IPS-20b (cell line): Measurements from ENCODE around the gene NOL6.
A peak's percentile ranks its signal among the peaks of the same experiment; 100 is the strongest.
"Not testable (repeated sequence)": the region's sequence is repeated elsewhere in the genome, so short reads cannot be mapped to it uniquely, and the experiment has no call there.

ENCODE experiments used
- H3K27ac ChIP-seq: one replicate; pipeline ENCODE4 v1.5.1; 2013; ENCODE audit warnings: low read length
- H3K27me3 ChIP-seq: 2 replicates; pipeline ENCODE4 v1.6.1; 2013; ENCODE audit warnings: mild to moderate bottlenecking, low read length, inconsistent platforms; ENCODE audit not compliant: insufficient read depth
- H3K36me3 ChIP-seq: 2 replicates; pipeline ENCODE4 v1.6.1; 2013; ENCODE audit warnings: low read depth, mild to moderate bottlenecking, inconsistent platforms, low read length, moderate library complexity; ENCODE audit not compliant: insufficient read depth
- H3K4me1 ChIP-seq: 2 replicates; pipeline ENCODE4 v1.6.1; 2013; ENCODE audit warnings: mild to moderate bottlenecking, control low read depth, inconsistent platforms, low read length, moderate library complexity; ENCODE audit not compliant: insufficient read depth
- H3K4me3 ChIP-seq: 2 replicates; pipeline ENCODE4 v1.5.1; 2013; ENCODE audit warnings: mild to moderate bottlenecking, low read length, inconsistent platforms
- H3K9ac ChIP-seq: 2 replicates; pipeline ENCODE4 v1.6.1; 2013; ENCODE audit warnings: low read depth, mild to moderate bottlenecking, inconsistent platforms, low read length, moderate library complexity
- H3K9me3 ChIP-seq: 2 replicates; pipeline ENCODE4 v1.6.1; 2013; ENCODE audit warnings: mild to moderate bottlenecking, low read depth, low read length, inconsistent platforms; ENCODE audit not compliant: insufficient read depth

NOL6 gene

DNA sequence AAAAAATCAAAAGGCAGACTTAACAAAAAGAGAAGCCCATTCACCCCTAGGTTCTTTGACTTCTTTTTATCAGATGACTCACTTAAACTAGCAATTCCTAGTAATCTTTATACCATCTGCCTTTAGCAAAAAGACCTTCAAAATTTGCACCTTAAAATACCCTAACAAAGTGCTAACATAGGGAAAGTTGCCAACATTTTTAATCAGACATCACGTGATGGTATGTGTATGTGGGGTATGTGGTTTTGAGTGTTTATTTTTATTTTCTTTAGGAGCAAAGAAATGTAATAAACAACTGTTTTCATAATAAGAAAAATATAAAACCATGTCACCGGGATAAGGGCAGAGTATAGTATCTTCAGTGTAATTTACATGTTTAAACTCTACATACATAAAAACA lies 20.1 kb upstream of the NOL6 start:
- H3K27ac ChIP-seq, H3K9ac ChIP-seq, H3K36me3 ChIP-seq, H3K4me1 ChIP-seq, H3K4me3 ChIP-seq, H3K9me3 ChIP-seq, H3K27me3 ChIP-seq: not testable (repeated sequence)

DNA sequence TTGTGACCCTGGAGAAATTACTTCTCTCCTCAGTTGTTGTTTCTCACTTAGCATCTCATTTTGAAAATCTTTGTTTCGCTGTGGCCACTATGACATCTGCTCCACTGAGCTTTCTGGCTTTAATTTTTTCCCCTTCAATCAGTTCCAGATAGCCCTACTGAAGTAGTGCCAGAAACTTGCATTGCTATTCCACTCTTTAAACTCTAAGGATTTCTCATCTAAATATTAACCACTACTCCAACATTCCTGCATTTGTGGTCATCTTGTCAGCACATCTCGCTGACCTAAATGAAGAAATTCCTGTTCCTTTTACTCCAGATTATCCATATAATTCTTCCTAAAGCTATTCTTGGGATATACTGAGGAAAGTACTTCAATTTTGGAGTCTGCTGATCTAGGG lies 15.3 kb upstream of the NOL6 start:
- no peak overlapping the region for H3K27ac ChIP-seq

DNA sequence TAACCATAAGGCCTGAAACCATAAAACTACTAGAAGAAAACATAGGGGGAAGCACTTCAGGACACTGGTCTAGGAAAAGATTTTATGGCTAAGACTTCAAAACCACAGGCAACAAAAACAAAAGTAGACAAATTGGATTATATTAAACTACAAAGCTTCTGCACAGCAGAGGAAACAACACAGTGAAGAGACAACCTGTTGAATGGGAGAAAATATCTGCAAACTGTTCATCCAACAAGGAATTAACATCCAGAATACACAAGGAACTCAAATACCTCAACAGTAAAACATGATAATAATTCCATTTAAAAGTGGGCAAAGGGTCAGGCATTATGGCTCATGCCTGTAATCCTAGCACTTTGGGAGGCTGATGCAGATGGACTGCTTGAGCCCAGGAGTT lies 11.6 kb upstream of the NOL6 start:
- H3K9me3 ChIP-seq, H3K4me1 ChIP-seq, H3K36me3 ChIP-seq, H3K27ac ChIP-seq, H3K4me3 ChIP-seq, H3K9ac ChIP-seq, H3K27me3 ChIP-seq: not testable (repeated sequence)

More for the DNA sequence above, 15.3 kb upstream of the NOL6 start:
- Histone ChIP-seq H3K9me3 (no peaks in the 10 kb centered on the region), H3K4me1 (no peaks in the 10 kb centered on the region), H3K9ac (no peak overlapping the region), H3K27me3 (no peaks in the 10 kb centered on the region), H3K36me3 (no peaks in the 10 kb centered on the region), H3K4me3 (no peak overlapping the region)

DNA sequence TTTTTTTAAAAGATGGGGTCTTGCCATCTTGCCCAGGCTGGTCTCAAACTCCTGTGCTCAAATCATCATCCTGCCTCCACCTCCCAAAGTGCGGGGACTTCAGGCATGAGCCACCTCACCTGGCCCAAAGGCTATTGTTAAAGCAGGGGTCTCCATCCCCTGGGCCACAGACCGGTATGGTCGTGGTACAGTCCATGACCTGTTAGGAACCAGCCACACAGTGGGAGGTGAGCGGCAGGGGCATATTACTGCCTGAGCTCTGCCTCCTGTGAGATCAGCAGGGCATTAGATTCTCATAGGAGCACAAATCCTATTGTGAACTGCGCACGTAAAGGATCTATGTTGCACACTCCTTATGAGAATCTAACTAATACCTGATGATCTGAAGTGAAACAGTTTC lies 7.3 kb upstream of the NOL6 start:
- Histone ChIP-seq H3K4me3 (no peak overlapping the region), H3K9ac (no peak overlapping the region), H3K27ac (no peak overlapping the region), H3K27me3 (no peaks in the 10 kb centered on the region), H3K4me1 (no peaks in the 10 kb centered on the region), H3K36me3 (no peaks in the 10 kb centered on the region), H3K9me3 (no peaks in the 10 kb centered on the region)

DNA sequence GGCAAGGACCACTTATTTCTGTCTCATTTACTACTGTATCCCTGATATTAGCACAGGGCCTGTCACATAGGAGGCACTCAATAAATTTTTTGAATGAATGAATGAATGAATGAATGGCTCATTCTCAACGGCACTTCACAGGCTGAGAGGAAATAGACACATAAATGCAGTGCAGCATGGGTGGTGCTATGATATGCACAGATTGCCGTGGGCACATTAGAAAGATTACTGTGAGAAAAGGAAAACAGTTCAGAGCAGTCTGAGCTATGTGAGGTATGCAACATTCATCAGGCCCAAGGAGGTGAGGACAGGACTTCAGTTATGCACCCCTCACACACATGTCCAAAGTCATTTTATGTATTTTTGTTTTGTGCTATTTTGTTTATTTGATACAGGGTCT lies 6.4 kb upstream of the NOL6 start:
- H3K27me3 ChIP-seq = no peaks in the 10 kb centered on the region
- H3K4me3 ChIP-seq = no peak overlapping the region
- H3K36me3 ChIP-seq = no peaks in the 10 kb centered on the region
- H3K4me1 ChIP-seq = no peaks in the 10 kb centered on the region
- H3K27ac ChIP-seq = no peak overlapping the region
- no peak overlapping the region for H3K9ac ChIP-seq
- no peaks in the 10 kb centered on the region for H3K9me3 ChIP-seq

DNA sequence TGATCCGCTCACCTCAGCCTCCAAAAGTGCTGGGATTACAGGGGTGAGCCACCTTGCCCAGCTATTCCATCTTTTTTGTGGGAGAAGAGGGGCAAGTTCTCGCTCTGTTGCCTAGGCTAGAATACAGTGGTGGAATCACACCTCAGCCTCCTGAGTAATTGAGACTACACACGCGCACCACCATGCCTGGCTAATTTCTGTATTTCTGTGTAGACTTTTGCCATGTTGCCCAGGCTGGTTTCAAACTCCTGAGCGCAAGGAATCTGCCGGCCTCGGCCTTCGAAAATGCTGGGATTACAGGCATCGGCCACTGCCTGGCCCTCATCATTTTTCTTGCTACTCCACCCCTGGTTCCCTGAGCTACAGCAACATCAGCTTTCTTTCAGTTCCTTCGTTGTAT lies 2.8 kb upstream of the NOL6 start:
- H3K4me3 ChIP-seq = no peak overlapping the region
- H3K27me3 ChIP-seq = no peaks in the 10 kb centered on the region
- H3K9me3 ChIP-seq = no peaks in the 10 kb centered on the region
- H3K9ac ChIP-seq = no peak overlapping the region
- peaks cover 2% of the 10 kb centered on the region; the same call in 1 of the 2 replicates for H3K4me1 ChIP-seq
- H3K27ac ChIP-seq = no peak overlapping the region
- H3K36me3 ChIP-seq = peaks cover 10% of the 10 kb centered on the region

DNA sequence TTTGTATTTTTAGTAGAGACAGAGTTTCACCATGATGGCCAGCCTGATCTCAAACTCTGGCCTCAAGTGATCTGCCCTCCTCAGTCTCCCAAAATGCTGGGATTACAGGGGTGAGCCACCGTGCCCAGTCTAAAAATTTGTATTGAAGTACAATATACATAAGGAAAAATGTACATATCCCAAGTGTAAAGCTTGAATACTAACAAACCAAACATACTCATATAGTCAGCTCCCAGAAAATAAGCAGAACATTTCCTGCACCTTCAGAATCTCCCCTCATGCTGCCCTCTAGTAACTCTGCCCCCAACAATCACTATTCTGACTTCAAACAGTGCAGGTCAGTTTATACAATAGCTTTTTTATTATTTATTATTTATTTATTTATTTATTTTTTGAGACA lies 1.6 kb upstream of the NOL6 start:
- Histone ChIP-seq H3K9me3 (no peaks in the 10 kb centered on the region), H3K27ac (no peak overlapping the region), H3K4me3 (no peak overlapping the region), H3K9ac (no peak overlapping the region), H3K27me3 (no peaks in the 10 kb centered on the region), H3K36me3 (peaks cover 21% of the 10 kb centered on the region), H3K4me1 (peaks cover 2% of the 10 kb centered on the region; the same call in 1 of the 2 replicates)

DNA sequence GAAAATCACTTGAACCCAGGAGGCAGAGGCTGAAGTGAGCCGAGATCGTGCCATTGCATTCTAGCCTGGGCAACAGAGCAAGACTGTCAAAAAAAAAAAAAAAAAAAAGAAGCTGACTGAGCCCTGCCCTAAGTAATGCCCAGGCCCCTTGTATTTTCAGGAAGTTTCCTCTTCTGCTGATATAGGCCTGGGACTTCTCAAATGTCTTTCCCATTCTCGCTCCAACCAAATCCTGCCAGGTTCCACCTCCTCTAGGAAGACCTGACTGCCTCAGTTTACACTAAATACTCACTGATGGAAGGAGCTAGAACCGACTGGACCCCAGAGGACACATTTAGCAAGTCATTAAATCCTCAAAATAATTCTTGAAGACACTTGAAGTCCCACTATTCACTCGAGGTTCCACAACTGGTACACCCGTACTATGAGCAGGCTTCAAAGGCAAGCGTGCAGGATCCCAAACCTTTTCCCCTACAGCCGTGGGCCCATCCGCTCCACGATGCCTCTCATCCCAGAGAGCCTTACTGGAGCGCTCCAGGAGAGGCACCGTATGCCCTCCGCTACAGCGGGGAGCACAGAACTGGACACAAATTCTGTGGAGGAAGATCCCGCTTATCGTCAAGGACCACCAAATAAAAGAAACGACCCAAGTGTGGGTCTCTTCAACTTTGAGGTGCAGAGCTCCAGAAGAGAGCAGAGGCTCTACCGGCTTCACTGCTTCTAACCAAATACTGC lies 676 bp downstream of the NOL6 start:
- no peaks in the 10 kb centered on the region for H3K27me3 ChIP-seq
- peaks cover 2% of the 10 kb centered on the region; the same call in 1 of the 2 replicates for H3K4me1 ChIP-seq
- H3K4me3 ChIP-seq = peak overlapping the region; percentile 95
- H3K27ac ChIP-seq = no peak overlapping the region
- no peaks in the 10 kb centered on the region for H3K9me3 ChIP-seq
- peaks cover 44% of the 10 kb centered on the region for H3K36me3 ChIP-seq
- peak overlapping the region; percentile 92 for H3K9ac ChIP-seq

DNA sequence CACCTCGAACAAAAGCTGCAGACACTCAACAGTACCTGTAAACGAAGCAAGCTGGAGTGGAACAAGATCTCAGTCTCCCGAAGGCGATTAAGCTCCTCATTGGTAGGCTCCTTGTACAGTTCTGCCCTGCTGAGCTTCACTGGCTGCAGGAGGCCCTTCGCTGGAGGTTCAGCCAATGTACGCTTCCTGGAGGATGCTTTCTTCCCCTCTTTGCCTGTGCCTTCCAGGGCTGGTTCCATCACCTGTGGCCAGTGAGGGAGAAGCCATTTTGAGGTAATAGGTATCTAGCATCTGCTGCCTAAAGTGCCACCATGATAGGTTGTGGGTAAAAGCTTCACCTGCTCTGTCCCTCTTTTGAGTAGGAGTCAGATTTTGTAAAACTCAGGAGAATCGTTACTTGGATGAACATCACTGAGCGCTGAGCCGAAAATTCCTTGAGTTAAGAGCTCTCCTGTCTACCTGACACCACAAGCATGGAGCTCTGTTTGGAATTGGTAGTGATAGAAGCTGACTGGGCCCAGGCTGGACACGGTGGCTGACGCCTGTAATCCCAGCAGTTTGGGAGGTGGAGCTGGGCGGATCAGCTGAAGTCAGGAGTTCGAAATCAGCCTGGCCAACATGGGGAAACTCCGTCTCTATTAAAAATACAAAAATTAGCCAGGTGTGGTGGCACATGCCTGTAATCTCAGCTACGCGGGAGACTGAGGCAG lies 1.4 kb downstream of the NOL6 start:
- H3K9me3 ChIP-seq = no peaks in the 10 kb centered on the region
- H3K4me1 ChIP-seq = peaks cover 2% of the 10 kb centered on the region; the same call in 1 of the 2 replicates
- H3K4me3 ChIP-seq = peak overlapping the region; percentile 95; the same call in 1 of the 2 replicates
- peaks cover 51% of the 10 kb centered on the region for H3K36me3 ChIP-seq
- H3K9ac ChIP-seq = no peak overlapping the region; the same call in 1 of the 2 replicates
- no peak overlapping the region for H3K27ac ChIP-seq
- H3K27me3 ChIP-seq = no peaks in the 10 kb centered on the region

DNA sequence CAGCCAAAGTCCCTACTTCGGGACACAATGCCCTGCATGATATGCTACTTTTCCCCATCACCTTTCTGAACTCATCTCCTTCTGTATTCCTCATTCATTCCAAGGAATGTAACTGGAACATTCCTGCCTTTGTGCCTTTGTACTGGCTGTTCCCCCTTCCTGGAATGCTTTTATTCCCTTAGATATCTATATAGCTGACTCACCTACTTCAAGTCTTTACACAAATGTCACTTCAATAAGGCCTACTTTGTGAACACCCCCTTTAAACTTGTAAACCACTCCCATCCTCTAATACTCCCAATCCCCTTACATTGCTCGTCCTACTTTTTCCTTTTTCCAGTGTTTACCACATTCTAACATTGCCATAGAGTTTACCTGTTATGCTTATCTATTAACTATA lies 2.4 kb downstream of the NOL6 start:
- peaks cover 2% of the 10 kb centered on the region; the same call in 1 of the 2 replicates for H3K4me1 ChIP-seq
- no peak overlapping the region for H3K27ac ChIP-seq
- no peaks in the 10 kb centered on the region for H3K9me3 ChIP-seq
- peaks cover 60% of the 10 kb centered on the region for H3K36me3 ChIP-seq
- H3K4me3 ChIP-seq = no peak overlapping the region
- H3K9ac ChIP-seq = no peak overlapping the region
- H3K27me3 ChIP-seq = no peaks in the 10 kb centered on the region

DNA sequence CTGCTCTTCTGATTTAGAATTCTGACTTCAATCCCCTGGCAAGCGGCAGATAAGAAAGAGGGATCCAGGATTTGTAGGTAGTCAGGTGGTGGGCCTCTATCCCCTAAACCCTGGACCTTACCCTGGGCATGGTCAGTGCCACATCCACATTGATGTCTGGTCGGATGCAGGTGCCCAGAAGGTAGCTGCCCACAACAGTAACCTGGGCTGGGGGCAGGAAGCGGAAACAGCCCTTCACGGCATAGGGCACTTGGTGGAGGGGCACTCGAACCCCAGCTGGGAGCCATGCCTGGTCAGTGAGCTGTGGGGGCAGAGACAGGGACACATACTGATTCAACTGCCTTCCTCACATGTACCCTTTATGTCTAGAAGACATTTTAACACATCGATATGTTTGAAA lies 3.8 kb downstream of the NOL6 start:
- Histone ChIP-seq H3K9me3 (no peaks in the 10 kb centered on the region), H3K9ac (no peak overlapping the region), H3K27ac (no peak overlapping the region), H3K4me3 (no peak overlapping the region), H3K27me3 (no peaks in the 10 kb centered on the region), H3K36me3 (peaks cover 75% of the 10 kb centered on the region), H3K4me1 (peaks cover 2% of the 10 kb centered on the region; the same call in 1 of the 2 replicates)
